ENCODE measurements around the gene PIP5K1A.
"Not testable (repeated sequence)": the region's sequence is repeated elsewhere in the genome, so short reads cannot be mapped to it uniquely, and the experiment has no call there.

Gene PIP5K1A

DNA sequence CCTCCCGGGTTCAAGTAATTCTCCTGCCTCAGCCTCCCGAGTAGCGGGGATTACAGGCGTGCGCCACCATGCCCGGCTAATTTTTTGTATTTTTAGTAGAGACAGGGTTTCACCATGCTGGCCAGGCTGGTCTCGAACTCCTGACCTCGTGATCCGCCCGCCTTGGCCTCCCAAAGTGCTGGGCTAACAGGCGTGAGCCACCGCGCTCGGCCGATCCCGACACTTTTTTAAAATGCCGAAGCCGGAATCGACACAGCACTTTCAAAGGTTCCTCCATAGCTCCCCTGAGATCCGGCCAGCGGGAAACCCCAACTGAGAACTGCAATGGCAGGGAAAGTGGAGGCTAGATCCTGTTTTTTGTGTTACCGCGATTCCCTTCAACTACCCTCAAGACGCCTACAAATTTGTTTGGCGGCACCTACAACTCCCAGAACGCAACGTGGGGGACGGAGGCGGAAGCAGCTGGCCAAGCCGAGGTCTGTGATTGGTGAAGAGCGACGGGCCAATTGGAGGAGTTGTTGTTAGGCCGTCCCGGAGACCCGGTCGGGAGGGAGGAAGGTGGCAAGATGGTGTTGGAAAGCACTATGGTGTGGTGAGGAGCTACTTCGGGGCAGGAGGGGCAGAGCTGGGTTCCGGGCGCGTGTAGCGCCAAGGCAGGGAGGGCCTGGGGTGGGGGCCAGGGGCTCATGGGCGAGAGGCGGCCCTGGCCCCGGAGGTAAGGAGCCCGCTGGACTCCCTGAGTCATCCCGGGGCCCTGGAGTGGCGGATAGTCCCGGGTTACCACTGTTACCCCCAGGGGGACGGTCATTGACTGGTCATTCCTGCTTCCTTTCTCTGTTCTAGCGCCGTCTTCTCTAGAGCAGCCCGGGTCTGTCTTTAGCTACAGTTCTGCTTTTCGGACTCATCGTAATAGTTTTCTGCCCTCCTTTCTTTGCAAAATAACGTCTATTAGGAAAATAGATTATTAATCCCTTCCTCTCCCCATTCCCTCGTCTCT lies 56.2 kb downstream of the PIP5K1A start, which contains the start of gene PSMD4:
PSMD4 (plus strand) TSS at position 518 of the 997 bp plus-strand sequence; CDS start at position 567, 49 bp downstream.
- peak; percentile 94 for DNase-seq (ENCODE audit: low spot score)

DNA sequence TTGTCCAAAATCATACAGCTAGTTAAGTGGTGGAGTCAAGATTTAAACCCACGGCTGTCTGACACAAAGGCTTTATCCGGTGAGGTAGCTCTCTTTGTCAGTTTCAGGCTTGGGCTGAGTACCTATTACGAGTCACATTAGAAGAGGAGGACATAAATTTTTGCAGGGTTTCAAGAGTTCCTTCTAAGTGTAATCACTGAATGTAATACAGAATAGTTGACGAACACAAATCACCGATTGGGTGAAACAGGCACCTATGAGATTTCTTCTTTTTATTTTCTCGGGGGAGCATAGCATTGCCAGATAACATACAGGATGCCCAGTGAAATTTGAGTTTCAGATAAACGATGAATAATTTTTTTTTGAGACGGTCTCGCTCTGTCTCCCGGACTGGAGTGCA lies 57.0 kb downstream of the PIP5K1A start:
- no peak for DNase-seq (ENCODE audit: low spot score)

GRCh38 chr1:151259351-151259750 lies 61.0 kb downstream of the PIP5K1A start:
- DNase-seq (ENCODE audit: low spot score), result no peak

DNA sequence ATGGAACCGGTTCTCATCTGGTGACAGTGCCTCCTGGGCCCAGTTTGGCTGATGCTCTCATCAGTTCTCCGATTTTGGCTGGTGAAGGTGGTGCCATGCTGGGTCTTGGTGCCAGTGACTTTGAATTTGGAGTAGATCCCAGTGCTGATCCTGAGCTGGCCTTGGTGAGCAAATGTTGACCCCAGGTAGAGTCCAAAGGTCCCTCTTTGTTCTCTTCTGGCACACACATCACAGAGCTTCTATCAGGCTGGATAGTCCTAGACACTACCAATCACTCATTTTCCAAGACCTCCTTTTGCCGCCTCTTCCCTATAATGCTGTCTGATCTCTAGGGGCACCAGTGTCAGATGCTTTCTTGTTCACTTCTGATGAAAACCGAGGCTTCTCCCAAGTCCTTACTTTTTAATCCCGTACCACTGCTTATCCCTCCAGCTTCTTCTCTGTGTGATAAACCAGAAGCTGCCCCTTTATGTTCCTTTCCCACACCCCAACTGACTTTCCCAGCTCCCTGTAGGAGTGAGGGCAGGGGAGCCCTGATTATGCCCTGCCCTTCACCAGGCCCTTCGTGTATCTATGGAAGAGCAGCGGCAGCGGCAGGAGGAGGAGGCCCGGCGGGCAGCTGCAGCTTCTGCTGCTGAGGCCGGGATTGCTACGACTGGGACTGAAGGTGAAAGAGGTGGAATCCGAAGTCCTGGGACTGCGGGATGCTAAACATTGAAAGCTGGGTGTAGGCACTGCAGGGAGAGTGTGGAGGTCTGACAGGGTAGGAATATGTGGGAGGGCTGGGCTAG lies 67.3 kb downstream of the PIP5K1A start:
- no peak for DNase-seq (ENCODE audit: low spot score)

DNA sequence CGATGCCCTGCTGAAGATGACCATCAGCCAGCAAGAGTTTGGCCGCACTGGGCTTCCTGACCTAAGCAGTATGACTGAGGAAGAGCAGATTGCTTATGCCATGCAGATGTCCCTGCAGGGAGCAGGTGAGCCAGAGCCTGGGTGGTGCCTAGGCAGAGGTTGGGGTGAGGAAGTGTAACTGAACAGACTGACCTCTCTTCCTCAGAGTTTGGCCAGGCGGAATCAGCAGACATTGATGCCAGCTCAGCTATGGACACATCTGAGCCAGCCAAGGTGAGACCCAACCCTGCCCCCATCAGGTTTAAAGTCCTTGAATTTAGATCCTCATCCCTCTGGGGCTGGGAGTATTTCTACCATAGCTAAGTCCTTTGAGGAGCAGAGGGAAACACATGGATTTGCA lies 68.0 kb downstream of the PIP5K1A start:
- DNase-seq (ENCODE audit: low spot score), result no peak

DNA sequence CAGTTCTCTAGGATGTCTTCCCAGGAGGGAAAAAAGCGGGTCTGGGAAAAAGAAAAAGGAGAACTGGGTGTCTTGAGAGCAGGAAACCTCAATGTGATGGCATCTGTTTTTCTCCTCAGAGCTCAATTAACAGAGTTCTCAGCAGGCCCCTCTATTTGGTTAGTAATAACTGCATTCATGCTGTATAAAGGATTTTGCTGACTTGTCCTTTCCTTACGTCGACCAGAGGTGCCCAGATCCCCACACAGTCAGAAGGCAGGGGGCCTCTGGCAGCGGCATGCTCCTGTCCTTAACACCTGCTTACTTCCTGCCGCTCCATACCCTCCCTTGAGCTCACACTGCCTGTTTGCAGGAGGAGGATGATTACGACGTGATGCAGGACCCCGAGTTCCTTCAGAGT lies 68.5 kb downstream of the PIP5K1A start:
- DNase-seq (ENCODE audit: low spot score), result no peak

DNA sequence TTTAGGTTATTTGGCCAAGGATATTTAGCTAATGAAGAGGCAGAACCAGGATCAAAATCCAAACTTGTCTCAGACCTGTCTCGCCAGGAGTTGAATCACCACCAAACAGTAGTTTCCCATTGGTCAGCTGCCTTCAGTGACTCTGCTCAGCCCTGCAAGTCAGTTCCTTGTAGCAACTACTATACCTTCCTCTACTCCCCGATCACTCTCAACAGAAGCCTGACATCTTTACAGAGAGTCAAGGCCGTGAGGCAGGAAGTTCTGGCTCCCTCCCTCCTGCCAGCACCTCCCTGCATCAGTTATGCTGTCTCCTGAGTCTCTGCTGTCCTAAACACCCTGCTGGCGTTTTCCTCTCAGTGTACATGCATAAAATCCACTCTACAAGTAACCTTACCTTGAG lies 69.4 kb downstream of the PIP5K1A start:
- no peak for DNase-seq (ENCODE audit: low spot score)

GRCh38 chr1:151273924-151274466 lies 75.6 kb downstream of the PIP5K1A start:
- DNase-seq (ENCODE audit: low spot score), result no peak

- DNase-seq (ENCODE audit: low spot score), result not testable (repeated sequence)
Observed at GRCh38 chr1:151275341-151275740, 77.0 kb downstream of the PIP5K1A start.

GRCh38 chr1:151277249-151277648 lies 78.9 kb downstream of the PIP5K1A start:
- DNase-seq (ENCODE audit: low spot score), result no peak

DNA sequence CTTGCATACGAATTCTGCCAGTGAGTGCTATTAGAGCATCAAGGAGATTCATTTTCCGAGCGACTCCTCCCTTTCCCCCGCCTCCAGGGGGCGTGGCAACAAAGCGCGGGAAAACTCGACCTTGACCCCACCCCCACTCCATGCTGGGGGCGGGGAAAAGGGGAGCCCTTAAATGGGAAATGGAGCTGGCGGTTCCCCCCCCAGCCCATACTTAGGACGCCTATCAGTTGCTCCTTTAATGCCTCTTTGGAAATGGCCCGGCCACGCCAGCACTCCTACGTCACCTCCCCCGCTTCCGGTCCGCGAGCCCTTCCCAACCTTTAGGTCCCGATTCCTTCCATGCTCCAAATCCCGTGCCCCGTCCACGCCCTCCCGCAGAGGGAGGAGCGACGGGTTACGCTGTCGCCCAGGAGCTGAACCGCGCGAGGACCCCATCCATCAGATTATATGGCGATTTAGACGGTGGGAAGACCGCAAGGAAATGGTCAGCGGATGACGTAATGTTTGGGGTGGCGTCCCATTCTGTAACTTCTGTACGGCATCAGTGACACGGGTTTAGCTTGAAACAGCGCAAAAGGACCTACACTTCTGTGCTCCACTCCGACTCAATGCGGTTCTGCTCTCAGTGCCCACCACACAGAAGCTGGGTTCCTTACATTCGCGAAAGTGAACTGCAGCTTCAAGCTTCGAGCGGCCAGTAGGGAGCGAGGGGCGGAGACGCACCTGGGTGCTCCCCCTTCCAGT lies 83.0 kb downstream of the PIP5K1A start:
- DNase-seq (ENCODE audit: low spot score), result peak; percentile 98

DNA sequence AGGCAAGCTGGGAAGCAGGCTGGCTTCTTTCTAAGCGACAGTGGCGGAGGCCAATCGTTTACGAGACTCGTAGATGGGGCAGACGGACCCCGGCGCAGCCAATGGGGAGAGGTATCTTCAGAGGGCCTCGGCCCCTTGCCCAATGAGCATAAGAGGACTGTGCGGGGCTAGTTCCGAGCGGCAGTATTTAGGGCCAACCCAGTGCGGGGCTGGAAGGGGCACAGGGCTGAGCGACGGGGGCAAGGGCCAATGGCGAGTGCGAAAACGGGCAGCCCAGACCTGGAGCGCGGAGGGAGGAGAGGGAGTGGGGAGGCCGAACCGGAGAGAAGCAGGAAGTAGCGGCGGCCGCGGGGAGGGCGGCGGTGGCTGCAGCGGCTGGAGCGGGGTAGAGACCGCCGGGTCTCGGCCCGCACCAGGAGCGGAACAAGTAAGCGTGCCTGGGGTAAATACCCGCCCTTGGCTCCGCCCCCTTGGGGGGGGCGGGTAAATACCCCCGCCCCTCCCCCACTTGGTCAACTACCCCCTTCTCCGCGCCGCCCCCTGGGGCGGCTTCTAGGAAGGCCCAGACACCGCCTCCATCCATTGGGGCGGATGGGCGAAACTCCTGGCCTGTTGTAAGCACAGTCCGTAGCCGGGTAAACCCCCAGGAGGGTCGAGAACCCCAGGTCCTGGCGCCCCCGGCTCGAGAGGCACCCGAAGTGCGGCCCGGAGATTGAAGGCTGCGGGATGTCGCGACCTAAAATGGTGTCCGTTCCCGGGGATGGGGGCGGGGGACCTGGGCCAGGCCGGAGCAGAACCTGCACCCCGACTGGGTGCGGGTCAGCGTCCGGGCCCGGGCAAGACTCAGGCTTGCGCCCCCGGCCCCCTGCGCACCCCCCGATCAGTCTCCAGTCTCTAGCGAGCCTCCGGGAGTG lies 83.9 kb downstream of the PIP5K1A start, which contains the start of gene ZNF687:
ZNF687 (plus strand) TSS at position 331 of the 914 bp plus-strand sequence. CDS start 3,993 bp downstream, outside the sequence.
- DNase-seq (ENCODE audit: low spot score), result peak; percentile 99

GRCh38 chr1:151282883-151283725 lies 84.8 kb downstream of the PIP5K1A start:
- peak; percentile 20 for DNase-seq (ENCODE audit: low spot score)

GRCh38 chr1:151284013-151284577 lies 85.7 kb downstream of the PIP5K1A start:
- DNase-seq (ENCODE audit: low spot score), result no peak

DNA sequence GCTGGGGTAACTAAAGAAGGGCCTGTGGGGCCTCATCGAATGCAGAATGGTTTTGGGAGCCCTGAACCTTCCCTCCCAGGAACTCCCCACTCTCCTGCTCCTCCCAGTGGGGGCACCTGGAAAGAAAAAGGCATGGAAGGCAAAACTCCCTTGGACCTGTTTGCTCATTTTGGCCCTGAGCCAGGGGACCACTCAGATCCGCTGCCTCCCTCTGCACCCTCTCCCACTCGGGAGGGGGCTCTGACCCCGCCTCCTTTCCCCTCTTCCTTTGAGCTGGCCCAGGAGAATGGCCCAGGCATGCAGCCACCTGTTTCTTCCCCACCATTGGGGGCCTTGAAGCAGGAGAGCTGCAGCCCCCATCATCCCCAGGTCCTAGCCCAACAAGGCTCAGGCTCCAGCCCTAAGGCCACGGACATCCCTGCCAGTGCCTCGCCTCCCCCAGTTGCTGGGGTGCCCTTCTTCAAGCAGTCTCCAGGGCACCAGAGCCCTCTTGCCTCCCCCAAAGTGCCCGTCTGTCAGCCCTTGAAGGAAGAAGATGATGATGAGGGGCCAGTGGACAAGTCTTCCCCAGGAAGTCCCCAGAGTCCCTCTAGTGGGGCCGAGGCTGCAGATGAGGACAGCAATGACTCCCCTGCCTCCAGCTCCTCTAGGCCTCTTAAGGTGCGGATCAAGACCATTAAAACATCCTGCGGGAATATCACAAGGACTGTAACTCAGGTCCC lies 88.4 kb downstream of the PIP5K1A start:
- DNase-seq (ENCODE audit: low spot score), result no peak

DNA sequence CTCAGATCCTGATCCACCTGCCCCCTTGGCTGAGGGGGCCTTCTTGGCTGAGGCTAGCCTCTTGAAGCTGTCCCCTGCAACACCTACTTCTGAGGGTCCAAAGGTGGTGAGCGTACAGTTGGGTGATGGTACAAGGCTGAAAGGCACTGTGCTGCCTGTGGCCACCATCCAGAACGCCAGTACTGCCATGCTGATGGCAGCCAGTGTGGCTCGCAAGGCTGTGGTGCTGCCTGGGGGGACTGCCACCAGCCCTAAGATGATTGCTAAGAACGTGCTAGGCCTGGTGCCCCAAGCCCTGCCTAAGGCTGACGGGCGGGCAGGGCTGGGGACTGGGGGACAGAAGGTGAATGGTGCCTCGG lies 89.0 kb downstream of the PIP5K1A start:
- no peak for DNase-seq (ENCODE audit: low spot score)

GRCh38 chr1:151287767-151288500 lies 89.6 kb downstream of the PIP5K1A start:
- DNase-seq (ENCODE audit: low spot score), result no peak

DNA sequence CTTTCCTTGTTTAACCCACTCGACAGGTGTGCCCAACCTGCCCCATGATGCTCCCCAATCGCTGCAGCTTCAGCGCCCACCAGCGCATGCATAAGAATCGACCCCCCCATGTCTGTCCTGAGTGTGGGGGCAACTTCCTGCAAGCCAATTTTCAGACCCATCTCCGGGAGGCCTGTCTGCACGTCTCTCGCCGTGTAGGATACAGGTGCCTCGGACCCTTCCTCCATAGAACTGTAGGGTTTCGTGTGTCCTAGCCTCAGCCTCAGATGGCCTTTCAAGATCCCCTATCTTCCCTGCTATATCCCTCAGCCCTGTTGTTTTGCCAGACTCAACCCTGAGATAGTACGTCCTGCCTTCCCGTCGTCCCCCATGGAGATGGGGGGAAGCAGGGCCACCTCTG lies 90.2 kb downstream of the PIP5K1A start:
- no peak for DNase-seq (ENCODE audit: low spot score)
